Measurements from ENCODE around the gene NAA16.

NAA16 gene

DNA sequence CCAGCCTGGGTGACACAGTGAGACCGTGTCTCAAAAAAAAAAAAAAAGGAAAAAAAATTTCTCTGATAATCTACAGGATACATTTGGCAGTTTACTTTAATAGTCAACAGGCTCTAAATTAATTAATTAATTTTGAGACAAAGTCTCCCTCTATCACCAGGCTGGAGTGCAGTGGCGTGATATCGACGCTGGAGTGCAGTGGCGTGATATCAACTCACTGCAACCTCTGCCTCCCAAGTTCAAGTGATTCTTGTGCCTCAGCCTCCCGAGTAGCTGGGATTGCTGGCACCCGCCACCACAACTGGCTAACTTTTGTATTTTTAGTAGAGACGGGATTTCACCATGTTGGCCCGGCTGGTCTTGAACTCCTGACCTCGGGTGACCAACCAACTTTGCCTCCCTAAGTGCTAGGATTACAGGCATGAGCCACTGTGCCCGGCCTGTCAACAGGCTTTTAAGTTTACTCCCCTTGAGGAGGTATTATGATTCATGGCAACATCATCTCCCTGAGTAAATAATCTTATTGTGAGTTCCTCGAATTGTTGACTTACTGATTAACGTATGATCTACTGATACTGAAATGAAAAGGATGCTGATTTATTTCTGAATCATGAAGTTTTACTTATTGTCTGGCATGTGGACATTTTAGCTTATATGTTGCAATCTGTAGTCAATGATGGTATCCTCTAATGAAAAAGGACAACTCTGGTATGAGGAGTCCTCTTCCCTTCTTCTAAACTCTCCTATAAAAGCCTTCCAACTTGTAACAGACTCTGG lies 26.4 kb upstream of the NAA16 start:
- Histone ChIP-seq H3K4me1 (ENCODE audit: control insufficient read depth in 2 of 2, insufficient read depth in 2 of 2, low read length in 2 of 2) (no peaks in the 10 kb centered on the region), H3K36me3 (ENCODE audit: control insufficient read depth in 2 of 2, insufficient read depth in 2 of 2, low read length in 2 of 2) (no peaks in the 10 kb centered on the region), H3K9ac (ENCODE audit: low read depth in 1 of 2, low read length in 2 of 2) (no peak overlapping the region), H3K27me3 (ENCODE audit: control insufficient read depth in 2 of 2, insufficient read depth in 2 of 2, low read length in 2 of 2) (no peaks in the 10 kb centered on the region), H3K9me3 (ENCODE audit: control insufficient read depth in 2 of 2, low read length in 2 of 2) (no peaks in the 10 kb centered on the region), H3K4me3 (ENCODE audit: low read length in 2 of 2) (no peak overlapping the region), H3K27ac (ENCODE audit: low read depth in 2 of 2, low read length in 2 of 2) (no peak overlapping the region)

GRCh38 chr13:41286370-41286769 lies 24.7 kb upstream of the NAA16 start:
- H3K27me3 ChIP-seq (ENCODE audit: control insufficient read depth in 2 of 2, insufficient read depth in 2 of 2, low read length in 2 of 2) = no peaks in the 10 kb centered on the region
- no peaks in the 10 kb centered on the region for H3K9me3 ChIP-seq (ENCODE audit: control insufficient read depth in 2 of 2, low read length in 2 of 2)
- H3K4me1 ChIP-seq (ENCODE audit: control insufficient read depth in 2 of 2, insufficient read depth in 2 of 2, low read length in 2 of 2) = no peaks in the 10 kb centered on the region
- no peak overlapping the region for H3K9ac ChIP-seq (ENCODE audit: low read depth in 1 of 2, low read length in 2 of 2)
- H3K4me3 ChIP-seq (ENCODE audit: low read length in 2 of 2) = no peak overlapping the region
- H3K27ac ChIP-seq (ENCODE audit: low read depth in 2 of 2, low read length in 2 of 2) = no peak overlapping the region
- no peaks in the 10 kb centered on the region for H3K36me3 ChIP-seq (ENCODE audit: control insufficient read depth in 2 of 2, insufficient read depth in 2 of 2, low read length in 2 of 2)

- Histone ChIP-seq H3K4me1 (ENCODE audit: control insufficient read depth in 2 of 2, insufficient read depth in 2 of 2, low read length in 2 of 2) (no peaks in the 10 kb centered on the region), H3K4me3 (ENCODE audit: low read length in 2 of 2) (no peak overlapping the region), H3K36me3 (ENCODE audit: control insufficient read depth in 2 of 2, insufficient read depth in 2 of 2, low read length in 2 of 2) (no peaks in the 10 kb centered on the region), H3K9ac (ENCODE audit: low read depth in 1 of 2, low read length in 2 of 2) (no peak overlapping the region), H3K27me3 (ENCODE audit: control insufficient read depth in 2 of 2, insufficient read depth in 2 of 2, low read length in 2 of 2) (no peaks in the 10 kb centered on the region), H3K27ac (ENCODE audit: low read depth in 2 of 2, low read length in 2 of 2) (no peak overlapping the region), H3K9me3 (ENCODE audit: control insufficient read depth in 2 of 2, low read length in 2 of 2) (no peaks in the 10 kb centered on the region)
These were observed 21.6 kb upstream of the NAA16 start for GRCh38 chr13:41289463-41289881.

- Histone ChIP-seq H3K9ac (ENCODE audit: low read depth in 1 of 2, low read length in 2 of 2) (no peak overlapping the region), H3K27ac (ENCODE audit: low read depth in 2 of 2, low read length in 2 of 2) (no peak overlapping the region), H3K27me3 (ENCODE audit: control insufficient read depth in 2 of 2, insufficient read depth in 2 of 2, low read length in 2 of 2) (no peaks in the 10 kb centered on the region), H3K36me3 (ENCODE audit: control insufficient read depth in 2 of 2, insufficient read depth in 2 of 2, low read length in 2 of 2) (no peaks in the 10 kb centered on the region), H3K4me3 (ENCODE audit: low read length in 2 of 2) (no peak overlapping the region), H3K4me1 (ENCODE audit: control insufficient read depth in 2 of 2, insufficient read depth in 2 of 2, low read length in 2 of 2) (no peaks in the 10 kb centered on the region), H3K9me3 (ENCODE audit: control insufficient read depth in 2 of 2, low read length in 2 of 2) (no peaks in the 10 kb centered on the region)
These were observed 19.8 kb upstream of the NAA16 start for GRCh38 chr13:41291246-41291645.

- H3K4me3 ChIP-seq (ENCODE audit: low read length in 2 of 2) = no peak overlapping the region
- no peak overlapping the region for H3K9ac ChIP-seq (ENCODE audit: low read depth in 1 of 2, low read length in 2 of 2)
- H3K27me3 ChIP-seq (ENCODE audit: control insufficient read depth in 2 of 2, insufficient read depth in 2 of 2, low read length in 2 of 2) = no peaks in the 10 kb centered on the region
- H3K9me3 ChIP-seq (ENCODE audit: control insufficient read depth in 2 of 2, low read length in 2 of 2) = no peaks in the 10 kb centered on the region
- H3K36me3 ChIP-seq (ENCODE audit: control insufficient read depth in 2 of 2, insufficient read depth in 2 of 2, low read length in 2 of 2) = no peaks in the 10 kb centered on the region
- no peak overlapping the region for H3K27ac ChIP-seq (ENCODE audit: low read depth in 2 of 2, low read length in 2 of 2)
- no peaks in the 10 kb centered on the region for H3K4me1 ChIP-seq (ENCODE audit: control insufficient read depth in 2 of 2, insufficient read depth in 2 of 2, low read length in 2 of 2)
These were observed 17.8 kb upstream of the NAA16 start for GRCh38 chr13:41293272-41293671.

DNA sequence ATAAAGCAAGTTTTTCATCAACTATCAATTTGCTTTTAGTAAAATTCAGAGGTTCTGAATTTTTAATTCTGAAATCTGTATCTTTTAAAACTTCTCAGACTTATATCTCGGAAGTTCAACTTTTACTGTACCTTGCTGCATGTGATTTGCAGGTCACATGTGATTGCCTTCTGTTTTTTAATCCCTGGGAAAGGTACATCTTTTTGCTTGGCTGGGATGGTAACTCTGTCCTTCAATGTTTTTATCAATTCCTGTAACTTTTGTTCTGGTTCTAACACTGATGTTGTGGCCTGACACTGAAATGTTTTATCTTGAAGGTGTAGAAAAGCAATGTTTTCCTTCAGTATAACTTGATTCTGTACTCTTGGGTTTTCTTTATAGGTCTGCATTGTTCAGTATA lies 16.2 kb upstream of the NAA16 start:
- no peak overlapping the region for H3K27ac ChIP-seq (ENCODE audit: low read depth in 2 of 2, low read length in 2 of 2)
- H3K9ac ChIP-seq (ENCODE audit: low read depth in 1 of 2, low read length in 2 of 2) = no peak overlapping the region
- H3K27me3 ChIP-seq (ENCODE audit: control insufficient read depth in 2 of 2, insufficient read depth in 2 of 2, low read length in 2 of 2) = no peaks in the 10 kb centered on the region
- H3K4me3 ChIP-seq (ENCODE audit: low read length in 2 of 2) = no peak overlapping the region
- no peaks in the 10 kb centered on the region for H3K4me1 ChIP-seq (ENCODE audit: control insufficient read depth in 2 of 2, insufficient read depth in 2 of 2, low read length in 2 of 2)
- no peaks in the 10 kb centered on the region for H3K9me3 ChIP-seq (ENCODE audit: control insufficient read depth in 2 of 2, low read length in 2 of 2)
- H3K36me3 ChIP-seq (ENCODE audit: control insufficient read depth in 2 of 2, insufficient read depth in 2 of 2, low read length in 2 of 2) = no peaks in the 10 kb centered on the region

DNA sequence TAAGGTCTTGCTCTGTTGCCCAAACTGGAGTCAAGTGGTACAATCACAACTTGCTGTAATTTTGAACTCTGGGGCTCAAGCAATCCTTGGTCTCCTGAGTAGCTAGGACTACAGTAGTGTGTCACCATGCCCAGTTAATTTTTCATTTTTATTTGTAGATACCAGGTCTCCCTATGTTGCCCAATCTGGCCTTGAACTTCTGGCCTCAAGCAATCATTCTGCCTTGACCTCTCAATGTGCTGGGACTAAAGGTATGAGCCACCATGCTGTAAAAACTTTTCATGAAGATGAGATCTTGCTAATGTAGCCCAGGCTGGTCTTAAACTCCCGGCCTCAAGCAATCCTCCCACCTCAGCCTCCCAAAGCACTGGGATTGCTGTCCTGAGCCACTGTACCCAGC lies 15.1 kb upstream of the NAA16 start:
- Histone ChIP-seq H3K27ac (ENCODE audit: low read depth in 2 of 2, low read length in 2 of 2) (no peak overlapping the region), H3K9me3 (ENCODE audit: control insufficient read depth in 2 of 2, low read length in 2 of 2) (no peaks in the 10 kb centered on the region), H3K36me3 (ENCODE audit: control insufficient read depth in 2 of 2, insufficient read depth in 2 of 2, low read length in 2 of 2) (no peaks in the 10 kb centered on the region), H3K4me3 (ENCODE audit: low read length in 2 of 2) (no peak overlapping the region), H3K4me1 (ENCODE audit: control insufficient read depth in 2 of 2, insufficient read depth in 2 of 2, low read length in 2 of 2) (no peaks in the 10 kb centered on the region), H3K9ac (ENCODE audit: low read depth in 1 of 2, low read length in 2 of 2) (no peak overlapping the region), H3K27me3 (ENCODE audit: control insufficient read depth in 2 of 2, insufficient read depth in 2 of 2, low read length in 2 of 2) (no peaks in the 10 kb centered on the region)

DNA sequence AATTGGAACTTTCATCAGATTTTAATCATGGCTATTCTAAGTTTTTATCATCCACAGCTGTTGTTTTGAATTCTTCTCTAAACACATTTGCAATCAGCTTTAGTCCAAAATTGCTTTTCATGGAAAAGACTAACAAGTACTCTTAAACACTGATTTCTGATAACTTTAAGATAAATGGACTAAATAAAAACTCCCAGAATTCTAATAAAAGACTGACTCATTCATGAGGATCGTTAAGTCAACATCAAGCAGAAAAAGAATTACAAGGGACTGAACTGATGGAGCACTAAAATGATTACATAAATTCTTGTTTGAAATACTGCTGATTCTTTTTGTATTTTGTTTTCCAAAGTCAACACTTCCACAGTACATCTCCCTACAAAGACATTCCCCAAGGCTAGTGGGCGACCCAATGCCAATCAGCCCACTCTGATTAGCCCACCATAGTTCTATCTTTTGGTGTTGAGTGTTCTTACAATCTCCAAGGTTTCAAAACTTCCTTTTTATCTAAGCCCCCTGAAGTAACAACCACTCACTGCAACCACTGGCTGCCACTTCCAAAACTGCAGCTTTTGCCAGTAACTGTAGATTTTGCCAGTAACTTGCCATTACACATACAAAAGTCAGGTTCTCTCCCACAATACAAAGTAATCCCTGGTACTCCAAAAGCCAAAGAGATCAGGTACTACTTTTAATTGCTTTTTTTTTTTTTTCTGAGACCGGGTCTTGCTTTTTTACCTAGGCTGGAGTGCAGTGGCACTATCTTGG lies 14.0 kb upstream of the NAA16 start:
- Histone ChIP-seq H3K27me3 (ENCODE audit: control insufficient read depth in 2 of 2, insufficient read depth in 2 of 2, low read length in 2 of 2) (no peaks in the 10 kb centered on the region), H3K36me3 (ENCODE audit: control insufficient read depth in 2 of 2, insufficient read depth in 2 of 2, low read length in 2 of 2) (no peaks in the 10 kb centered on the region), H3K9ac (ENCODE audit: low read depth in 1 of 2, low read length in 2 of 2) (no peak overlapping the region), H3K4me1 (ENCODE audit: control insufficient read depth in 2 of 2, insufficient read depth in 2 of 2, low read length in 2 of 2) (no peaks in the 10 kb centered on the region), H3K9me3 (ENCODE audit: control insufficient read depth in 2 of 2, low read length in 2 of 2) (no peaks in the 10 kb centered on the region), H3K27ac (ENCODE audit: low read depth in 2 of 2, low read length in 2 of 2) (no peak overlapping the region), H3K4me3 (ENCODE audit: low read length in 2 of 2) (no peak overlapping the region)

GRCh38 chr13:41299316-41300094 lies 11.6 kb upstream of the NAA16 start:
- no peak overlapping the region for H3K27ac ChIP-seq (ENCODE audit: low read depth in 2 of 2, low read length in 2 of 2)
- H3K9me3 ChIP-seq (ENCODE audit: control insufficient read depth in 2 of 2, low read length in 2 of 2) = no peaks in the 10 kb centered on the region
- H3K4me3 ChIP-seq (ENCODE audit: low read length in 2 of 2) = no peak overlapping the region
- H3K4me1 ChIP-seq (ENCODE audit: control insufficient read depth in 2 of 2, insufficient read depth in 2 of 2, low read length in 2 of 2) = no peaks in the 10 kb centered on the region
- H3K36me3 ChIP-seq (ENCODE audit: control insufficient read depth in 2 of 2, insufficient read depth in 2 of 2, low read length in 2 of 2) = no peaks in the 10 kb centered on the region
- no peaks in the 10 kb centered on the region for H3K27me3 ChIP-seq (ENCODE audit: control insufficient read depth in 2 of 2, insufficient read depth in 2 of 2, low read length in 2 of 2)
- H3K9ac ChIP-seq (ENCODE audit: low read depth in 1 of 2, low read length in 2 of 2) = no peak overlapping the region

GRCh38 chr13:41302743-41303142 lies 8.3 kb upstream of the NAA16 start:
- no peak overlapping the region for H3K9ac ChIP-seq (ENCODE audit: low read depth in 1 of 2, low read length in 2 of 2)
- no peaks in the 10 kb centered on the region for H3K36me3 ChIP-seq (ENCODE audit: control insufficient read depth in 2 of 2, insufficient read depth in 2 of 2, low read length in 2 of 2)
- no peak overlapping the region for H3K4me3 ChIP-seq (ENCODE audit: low read length in 2 of 2)
- no peak overlapping the region for H3K27ac ChIP-seq (ENCODE audit: low read depth in 2 of 2, low read length in 2 of 2)
- no peaks in the 10 kb centered on the region for H3K9me3 ChIP-seq (ENCODE audit: control insufficient read depth in 2 of 2, low read length in 2 of 2)
- H3K27me3 ChIP-seq (ENCODE audit: control insufficient read depth in 2 of 2, insufficient read depth in 2 of 2, low read length in 2 of 2) = no peaks in the 10 kb centered on the region
- no peaks in the 10 kb centered on the region for H3K4me1 ChIP-seq (ENCODE audit: control insufficient read depth in 2 of 2, insufficient read depth in 2 of 2, low read length in 2 of 2)
